Liver (tissue), 9 donors: ENCODE measurements around the gene ERGIC3. TPM values are rescaled to one million over a fixed set of nuclear protein-coding genes. Genes with fewer than 3 reads are reported as not detected.

Experiments
- DNase-seq: peaks from one replicate; pipeline ENCODE4 v3.0.0-alpha.2; 2017; ENCODE audit warnings: low spot score
- H3K27ac ChIP-seq, 2 donors: one replicate each; pipeline ENCODE4 v1.7.0; 2013; ENCODE audit warnings: inconsistent platforms in 2 of 2, low read length in 2 of 2, control low read depth in 1 of 2, low read depth in 1 of 2, mild to moderate bottlenecking in 1 of 2
- H3K27me3 ChIP-seq, 4 donors: one replicate each; pipeline versions ENCODE4 v1.6.1 to v1.7.0; 2013; ENCODE audit warnings: low read length in 3 of 4, inconsistent platforms in 1 of 4, mild to moderate bottlenecking in 1 of 4, moderate library complexity in 1 of 4; ENCODE audit not compliant: control insufficient read depth in 4 of 4, insufficient read depth in 4 of 4
- H3K36me3 ChIP-seq, 4 donors: one replicate each; pipeline versions ENCODE4 v1.6.1 to v1.7.0; 2013; ENCODE audit warnings: low read length in 3 of 4, mild to moderate bottlenecking in 3 of 4, low read depth in 1 of 4, moderate library complexity in 1 of 4; ENCODE audit not compliant: control insufficient read depth in 4 of 4, insufficient read depth in 3 of 4
- H3K4me1 ChIP-seq, 4 donors: one replicate each; pipeline versions ENCODE4 v1.6.1 to v1.7.0; 2013; ENCODE audit warnings: low read length in 3 of 4, mild to moderate bottlenecking in 3 of 4, moderate library complexity in 1 of 4; ENCODE audit not compliant: control insufficient read depth in 4 of 4, insufficient read depth in 4 of 4
- H3K4me3 ChIP-seq, 3 donors: one replicate each; pipeline versions ENCODE4 v1.6.1 to v1.7.0; 2013; ENCODE audit warnings: low read length in 3 of 3, control low read depth in 1 of 3, low read depth in 1 of 3, mild to moderate bottlenecking in 1 of 3
- H3K9ac ChIP-seq, 2 donors: one replicate each; pipeline ENCODE4 v1.7.0; 2013; ENCODE audit warnings: low read length in 2 of 2, mild to moderate bottlenecking in 2 of 2, moderate library complexity in 2 of 2, control low read depth in 1 of 2, low read depth in 1 of 2
- H3K9me3 ChIP-seq, 4 donors: one replicate each; pipeline versions ENCODE4 v1.6.1 to v1.7.0; 2013; ENCODE audit warnings: low read length in 3 of 4; ENCODE audit not compliant: control insufficient read depth in 4 of 4
- ATF3 ChIP-seq: IDR thresholded peaks from 2 replicates; pipeline ENCODE4 v1.6.1; 2016; ENCODE audit warnings: antibody characterized with exemption
- EGR1 ChIP-seq, 2 donors: IDR thresholded peaks; 2 replicates each; pipeline ENCODE4 v1.6.1; 2016 to 2018; ENCODE audit warnings: antibody characterized with exemption in 2 of 2, low read depth in 2 of 2
- FOXA1 ChIP-seq: IDR thresholded peaks from 2 replicates; pipeline ENCODE4 v1.6.1; 2016; ENCODE audit warnings: antibody characterized with exemption
- FOXA2 ChIP-seq: IDR thresholded peaks from 2 replicates; pipeline ENCODE4 v1.6.1; 2016; ENCODE audit warnings: antibody characterized with exemption
- GABPA ChIP-seq, 2 donors: IDR thresholded peaks in 1 of 2; conservative IDR thresholded peaks in 1 of 2; 2 replicates each; pipeline ENCODE4 v1.6.1; 2016; ENCODE audit warnings: antibody characterized with exemption in 2 of 2, mild to moderate bottlenecking in 1 of 2, moderate library complexity in 1 of 2
- HNF4A ChIP-seq, 2 donors: conservative IDR thresholded peaks; 2 replicates each; pipeline ENCODE4 v1.6.1; 2016; ENCODE audit warnings: antibody characterized with exemption in 2 of 2, mild to moderate bottlenecking in 2 of 2
- HNF4G ChIP-seq: IDR thresholded peaks from 2 replicates; pipeline ENCODE4 v1.6.1; 2016; ENCODE audit warnings: antibody characterized with exemption
- JUND ChIP-seq, 2 donors: IDR thresholded peaks; 2 replicates each; pipeline ENCODE4 v1.6.1; 2016; ENCODE audit warnings: antibody characterized with exemption in 2 of 2
- RAD21 ChIP-seq, 2 donors: IDR thresholded peaks; 2 replicates each; pipeline ENCODE4 v1.6.1; 2016; ENCODE audit warnings: antibody characterized with exemption in 2 of 2, mild to moderate bottlenecking in 2 of 2
- REST ChIP-seq: IDR thresholded peaks from 2 replicates; pipeline ENCODE4 v1.6.1; 2016; ENCODE audit warnings: antibody characterized with exemption, mild to moderate bottlenecking
- TAF1 ChIP-seq: conservative IDR thresholded peaks from 2 replicates; pipeline ENCODE4 v1.6.1; 2016; ENCODE audit warnings: antibody characterized with exemption, mild to moderate bottlenecking
- YY1 ChIP-seq: IDR thresholded peaks from 2 replicates; pipeline ENCODE4 v1.6.1; 2016; ENCODE audit warnings: antibody characterized with exemption, mild to moderate bottlenecking
- WGBS: extraction: QIAGEN DNeasy Blood & Tissue Kit; methylation state at CpG from one replicate; pipeline ENCODE4 v1.1.7; 2013; 5-methylcytosine and 5-hydroxymethylcytosine counted together
- polyA plus RNA-seq, 2 donors: library from polyadenylated mRNA; stranded (reverse) in 1 of 2; unstranded in 1 of 2; fragments of 200-250 nt in 1 of 2; fragments of >200 nt in 1 of 2; fragmentation: Nextera tagmentation in 1 of 2; extraction: Ambion mirVana in 1 of 2; gene quantifications; one replicate each; pipeline versions ENCODE4 v1.2.1 to v1.2.3, GENCODE V29; 2013 to 2015
- total RNA-seq, 2 donors: library from RNA; depleted of rRNA; stranded (reverse); fragments of >200 nt; gene quantifications; one replicate each; pipeline ENCODE4 v1.2.3, GENCODE V29; 2014
- donor health status: healthy.
- donor health status: healthy.
- donor health status: healthy.
- donor health status: healthy.
- donor health status: healthy.

The ERGIC3 gene
- total and polyA plus RNA-seq, 4 donors, result 110 to 167 (median 120) TPM

GRCh38 chr20:35572838-35573237, 31.0 kb downstream of the ERGIC3 start:
- no peaks in the 10 kb centered on the region for H3K4me1 ChIP-seq
- H3K4me3 ChIP-seq, result no peak overlapping the region
- H3K27me3 ChIP-seq, result no peaks in the 10 kb centered on the region
- TF ChIP-seq HNF4G (no peak), ATF3 (no peak), FOXA1 (no peak), GABPA (IDR thresholded peaks at IDR 0.05 in 1 of 2, conservative IDR thresholded peaks at IDR 0.05 in 1 of 2) (no peak), YY1 (no peak), REST (no peak), TAF1 (no peak), EGR1 (IDR thresholded peaks at IDR 0.05; ENCODE audit: low read depth in 2 of 2) (no peak), JUND (IDR thresholded peaks at IDR 0.05) (no peak), FOXA2 (no peak), HNF4A (conservative IDR thresholded peaks at IDR 0.05) (no peak), RAD21 (IDR thresholded peaks at IDR 0.05) (no peak)
- H3K9ac ChIP-seq, result no peak overlapping the region
- WGBS, result 91% methylated on average over 4 of the region's 4 CpGs
- H3K27ac ChIP-seq, result no peak overlapping the region
- H3K36me3 ChIP-seq, result no peaks in the 10 kb centered on the region
- peaks cover 0 to 3% (median 1%) of the 10 kb centered on the region in 4 donors for H3K9me3 ChIP-seq
- no peak for DNase-seq

- Histone ChIP-seq H3K36me3 (no peaks in the 10 kb centered on the region), H3K4me1 (no peaks in the 10 kb centered on the region), H3K9ac (no peak overlapping the region), H3K27ac (no peak overlapping the region), H3K9me3 (peaks cover 0 to 3% (median 1%) of the 10 kb centered on the region in 4 donors), H3K4me3 (no peak overlapping the region), H3K27me3 (no peaks in the 10 kb centered on the region)
- DNase-seq, result no peak
- 67% methylated on average over 4 of the region's 4 CpGs for WGBS
- TF ChIP-seq TAF1 (no peak), REST (no peak)
Measured at GRCh38 chr20:35575958-35576357, 34.1 kb downstream of the ERGIC3 start.
